ENCODE data around the gene CATSPERD. TPM values are rescaled to one million over a fixed set of nuclear protein-coding genes. Genes with fewer than 3 reads are reported as not detected.

Gene CATSPERD
- total and polyA plus RNA-seq, 9 of the 15 experiments (the other 6 are each of a cell fraction or from before 2014, with no cell fraction given) = not detected

- TF ChIP-seq THAP12 (CRISPR knock-in tag; IDR thresholded peaks at IDR 0.05) = peak; percentile 61; the same call in 1 of the 2 replicates
- peak; percentile 98 for TF ChIP-seq MXI1 (IDR thresholded peaks at IDR 0.05; ENCODE audit: low read depth, low read length)
- peak; percentile 73 for TF ChIP-seq MTA2 (IDR thresholded peaks at IDR 0.05; ENCODE audit: low read depth)
- no peak for TF ChIP-seq ZNF764 (CRISPR knock-in tag; IDR thresholded peaks at IDR 0.05; ENCODE audit: low read depth)
- peak; percentile 95 for TF ChIP-seq RBBP5 (IDR thresholded peaks at IDR 0.05; ENCODE audit: borderline replicate concordance, insufficient read depth, low read length, poor library complexity, severe bottlenecking)
- TF ChIP-seq ZFPM2 (CRISPR knock-in tag; IDR thresholded peaks at IDR 0.05) = no peak
- TF ChIP-seq TOE1 (IDR thresholded peaks at IDR 0.05; ENCODE audit: borderline replicate concordance) = peak; percentile 91
- TF ChIP-seq TOE1 (CRISPR knock-in tag; IDR thresholded peaks at IDR 0.05; ENCODE audit: borderline replicate concordance, low read depth) = peak; percentile 21; the same call in 1 of the 2 replicates
- peak; percentile 73 for TF ChIP-seq ZBTB17 (CRISPR knock-in tag; IDR thresholded peaks at IDR 0.05)
- peak; percentile 89 for TF ChIP-seq ZNF407 (IDR thresholded peaks at IDR 0.05; ENCODE audit: low read depth)
These were observed 70.4 kb downstream of the CATSPERD start, which contains the start of gene DUS3L (continued) for GRCh38 chr19:5790559-5791520.

Data from K562 (cell line).